Hepatic stellate cell (primary cell): ENCODE data around the gene NXPE1.

ENCODE experiments used
- DNase-seq: peaks from one replicate; pipeline ENCODE4 v3.0.0; 2011; ENCODE audit warnings: low spot score

NXPE1 gene

DNA sequence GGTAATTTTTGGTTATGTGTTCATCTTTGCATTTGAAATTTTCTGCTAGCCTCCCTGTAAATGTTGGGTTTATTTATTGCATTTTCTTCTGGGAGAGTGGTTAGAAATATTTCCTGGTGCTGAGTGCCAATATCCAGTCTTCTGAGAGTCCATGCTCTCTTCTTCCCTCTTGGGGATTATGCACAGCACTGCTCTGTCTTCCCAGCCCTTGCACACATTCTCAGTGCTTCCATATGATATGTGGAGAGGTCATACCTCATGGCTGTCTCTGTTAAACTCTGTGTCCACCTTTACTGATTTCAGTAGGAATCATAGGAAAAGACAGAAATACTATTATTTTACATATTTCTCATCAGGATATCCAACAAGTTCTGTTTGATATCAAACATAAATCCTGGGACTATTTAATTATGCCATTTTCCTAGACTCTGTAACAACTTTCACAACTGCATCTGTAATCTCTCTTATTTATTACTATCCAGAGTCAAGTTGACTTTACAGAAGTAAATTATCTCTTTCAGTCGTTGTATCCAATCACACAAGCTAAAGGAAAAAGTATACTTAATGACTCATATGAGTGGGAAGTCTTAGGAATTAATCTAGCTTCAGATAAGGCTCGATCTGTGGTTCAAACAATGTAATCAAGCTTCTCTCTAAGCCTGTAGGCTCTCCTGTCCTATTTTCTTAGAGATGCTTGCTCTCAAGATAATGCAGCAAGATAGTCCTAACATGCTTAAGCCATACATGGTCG is 2.7 kb upstream of the NXPE1 start:
- DNase-seq: no peak

DNA sequence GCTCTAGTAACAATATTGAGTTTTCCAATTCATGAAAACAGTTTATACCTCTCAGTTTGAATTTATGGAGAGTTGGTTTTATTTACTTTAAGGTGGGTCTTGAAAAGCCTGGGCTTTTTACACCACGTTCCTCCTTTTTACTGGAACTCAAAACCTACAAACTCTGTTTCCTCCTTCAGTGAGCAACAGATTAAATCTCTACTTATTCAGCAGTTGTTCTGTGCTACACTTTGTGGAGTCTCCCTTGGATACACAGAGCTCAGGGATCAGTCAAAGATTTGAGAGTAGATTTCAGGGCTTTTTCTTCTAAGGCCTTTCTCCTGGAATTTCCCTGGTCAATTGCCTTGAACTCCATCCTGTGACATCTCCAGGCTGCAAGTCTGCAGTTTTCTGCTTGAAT is 3.5 kb downstream of the NXPE1 start:
- DNase-seq: no peak

DNA sequence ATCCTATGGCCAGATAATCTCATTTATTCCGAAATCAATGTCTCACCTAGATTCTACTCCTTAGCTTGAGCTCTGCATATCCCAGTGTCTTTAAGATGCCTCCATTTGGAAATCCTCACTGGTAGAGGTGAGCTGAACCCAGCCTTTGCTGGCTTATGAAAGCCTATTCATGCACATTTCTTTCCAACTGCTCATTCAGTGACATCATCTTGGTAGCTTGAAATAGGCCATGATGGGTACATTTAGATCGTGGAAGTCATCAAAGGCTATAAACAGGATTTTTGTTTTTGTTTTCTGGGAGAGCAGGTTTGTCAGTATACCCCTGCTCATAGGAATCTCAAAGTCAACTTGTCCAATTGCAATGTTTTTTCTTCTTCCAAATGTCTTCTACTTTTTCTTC is 6.0 kb downstream of the NXPE1 start:
- no peak for DNase-seq

DNA sequence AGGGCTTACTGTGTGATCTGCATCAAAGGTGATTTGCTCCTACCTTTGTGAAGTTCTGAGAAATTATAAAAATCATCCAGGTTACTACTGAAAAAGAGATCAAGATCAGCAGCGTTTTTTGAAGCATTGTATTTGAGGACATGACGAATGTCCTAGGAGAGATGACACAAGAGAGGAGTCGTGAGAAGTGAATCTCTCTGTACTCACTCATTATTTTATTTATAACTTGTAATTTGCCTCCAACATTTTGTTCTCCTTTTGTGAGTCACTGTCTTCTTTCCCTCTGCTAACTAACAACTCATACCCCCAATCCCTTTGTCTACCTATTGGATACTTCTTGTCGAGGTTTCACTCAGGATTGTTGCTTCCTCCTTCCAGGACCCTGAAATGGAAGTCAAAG is 8.6 kb downstream of the NXPE1 start:
- DNase-seq: no peak

DNA sequence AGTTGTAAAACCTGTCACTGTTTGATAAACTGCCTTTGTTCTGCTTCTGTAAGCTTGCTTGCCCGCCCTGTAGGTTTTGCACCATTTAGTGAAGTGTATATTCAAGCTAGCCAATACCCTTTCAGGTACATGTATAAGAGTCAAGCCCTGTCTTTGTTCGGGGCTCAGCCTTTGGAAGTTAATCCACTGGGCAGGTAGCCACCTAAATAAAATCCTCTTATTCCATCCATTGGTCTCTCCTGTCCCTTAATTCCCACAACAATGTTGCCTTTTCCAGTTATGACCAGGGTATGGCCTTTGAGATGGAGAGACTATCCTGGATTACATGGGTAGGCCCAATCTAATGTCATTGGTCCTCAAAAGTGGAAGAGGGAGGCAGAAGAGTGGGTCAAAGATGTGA is 34.0 kb downstream of the NXPE1 start:
- no peak for DNase-seq

DNA sequence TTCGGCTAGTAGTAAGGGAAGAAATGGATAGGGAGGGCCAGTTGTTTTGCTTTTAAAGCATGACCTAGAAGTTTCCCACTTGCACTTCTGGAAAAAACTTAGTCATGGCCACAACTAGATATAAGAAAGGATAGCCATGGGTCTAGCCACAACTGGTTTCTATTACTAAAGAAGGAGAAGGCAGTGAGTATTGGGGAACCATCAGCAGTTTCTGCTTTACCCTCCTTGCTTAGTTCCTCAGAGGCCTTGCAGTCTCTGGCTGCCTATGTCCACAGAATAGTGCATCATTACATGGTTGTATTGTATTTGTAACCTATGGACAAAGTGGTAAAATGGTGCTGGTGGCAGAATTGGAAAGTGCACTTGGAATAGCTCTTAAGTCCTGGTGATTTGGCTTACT is 35.6 kb downstream of the NXPE1 start:
- no peak for DNase-seq

DNA sequence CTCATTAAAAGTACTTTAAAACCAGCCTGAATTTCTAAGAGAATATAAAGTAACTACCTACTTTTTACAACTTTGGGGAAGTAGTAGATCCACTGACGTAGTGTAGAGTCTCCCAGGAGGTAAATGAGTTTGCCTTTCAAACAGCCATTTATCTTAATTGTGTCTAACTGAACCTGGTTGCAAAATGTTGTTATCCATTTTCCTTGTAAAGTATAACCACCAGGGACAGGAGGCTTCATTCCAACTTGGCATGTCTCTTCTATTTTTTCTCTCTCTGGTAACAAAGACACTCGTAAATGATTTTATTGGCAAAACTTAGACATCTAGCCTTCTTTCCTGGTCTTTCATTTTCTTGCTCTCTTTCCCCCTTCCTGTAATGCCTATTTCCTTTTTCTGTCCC is 36.9 kb downstream of the NXPE1 start:
- no peak for DNase-seq

DNA sequence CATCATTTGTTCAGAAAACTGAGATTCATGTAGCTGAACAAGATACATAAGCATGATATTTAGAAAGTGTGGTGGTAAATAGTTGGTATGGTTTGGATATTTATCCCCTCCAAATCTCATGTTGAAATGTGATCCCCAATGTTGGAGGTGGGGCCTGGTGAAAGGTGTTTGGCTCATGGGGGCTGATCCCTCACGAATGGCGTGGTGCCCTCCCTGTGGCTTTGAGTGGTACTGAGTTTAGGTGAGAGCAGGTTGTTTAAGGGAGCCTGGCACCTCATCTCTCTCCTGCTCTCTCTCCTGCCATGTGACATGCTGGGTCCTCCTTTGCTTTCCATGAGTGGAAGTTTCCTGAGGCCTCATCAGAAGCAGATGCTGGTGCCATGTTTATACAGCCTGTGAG is 48.1 kb downstream of the NXPE1 start:
- no peak for DNase-seq

DNA sequence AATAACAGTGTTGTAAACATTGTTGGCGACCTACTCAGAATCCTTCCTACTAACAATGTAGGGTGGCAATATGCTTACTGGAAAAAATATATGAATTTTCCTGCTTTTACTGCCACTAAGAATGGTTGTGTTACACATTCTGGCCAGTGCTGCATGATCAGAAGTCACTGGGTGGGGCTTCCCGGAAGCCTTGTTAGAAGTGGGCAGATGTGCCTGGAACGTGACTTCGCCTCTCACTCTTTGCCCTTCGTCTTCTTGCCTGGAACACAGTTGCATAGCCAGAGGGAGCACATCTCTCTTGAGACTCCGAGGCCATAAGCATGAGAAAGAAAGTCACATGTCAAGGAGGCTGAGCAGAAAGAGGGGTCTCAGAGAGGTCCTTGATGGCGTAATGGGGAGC is 48.6 kb downstream of the NXPE1 start:
- DNase-seq: no peak

DNA sequence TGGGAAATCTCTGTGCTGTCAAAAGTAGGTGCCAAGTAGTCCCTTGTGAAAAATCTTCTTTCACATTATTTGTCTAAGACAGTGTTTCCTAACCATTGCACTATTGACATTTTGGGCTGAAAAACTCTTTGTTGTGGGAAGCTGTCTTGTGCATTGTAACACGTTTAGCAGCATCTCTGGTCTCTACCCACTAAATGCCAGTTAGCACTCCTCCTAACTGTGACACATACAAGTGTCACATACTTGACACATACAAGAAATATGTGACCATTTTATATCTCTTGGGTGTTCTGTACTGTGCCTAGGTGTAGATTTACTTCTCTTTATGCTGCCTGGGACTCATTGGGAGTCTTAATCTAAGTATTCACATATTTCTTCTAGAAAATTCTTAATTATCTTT is 57.8 kb downstream of the NXPE1 start:
- no peak for DNase-seq

DNA sequence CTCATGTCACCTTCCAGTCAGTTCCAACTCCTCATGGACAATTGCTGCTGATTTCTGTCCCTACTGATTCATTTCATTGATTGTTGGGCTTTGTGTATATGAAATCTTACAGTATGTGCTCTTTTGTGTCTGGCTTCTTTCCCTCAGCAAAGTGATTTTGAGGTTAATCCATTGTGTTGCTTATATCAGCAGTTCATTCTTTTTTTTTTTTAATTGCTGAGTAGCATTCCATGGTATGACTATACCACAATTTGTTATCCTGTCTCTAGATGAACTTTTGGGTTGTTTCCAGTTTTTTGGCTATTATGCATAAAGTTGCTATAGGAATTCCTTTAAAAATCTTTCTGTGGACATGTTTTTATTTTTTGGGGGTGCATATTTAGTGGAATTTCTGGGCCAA is 59.9 kb downstream of the NXPE1 start:
- no peak for DNase-seq

DNA sequence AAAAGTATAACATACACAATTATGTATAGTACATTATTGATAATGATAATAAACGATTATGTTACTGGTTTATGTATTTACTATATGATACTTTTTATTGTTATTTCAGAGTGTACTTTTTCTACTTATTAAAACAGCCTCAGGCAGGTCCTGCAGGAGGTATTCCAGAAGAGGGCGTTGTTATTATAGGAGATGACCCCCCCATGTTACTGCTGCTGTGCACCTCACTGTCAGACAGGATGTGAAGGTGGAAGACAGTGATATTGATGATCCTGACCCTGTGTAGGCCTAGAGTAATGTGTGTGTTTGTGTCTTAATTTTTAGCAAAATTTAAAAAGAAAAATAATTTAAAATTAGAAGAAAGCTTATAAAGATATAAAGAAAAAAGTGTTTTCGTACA is 62.8 kb downstream of the NXPE1 start:
- DNase-seq: no peak

DNA sequence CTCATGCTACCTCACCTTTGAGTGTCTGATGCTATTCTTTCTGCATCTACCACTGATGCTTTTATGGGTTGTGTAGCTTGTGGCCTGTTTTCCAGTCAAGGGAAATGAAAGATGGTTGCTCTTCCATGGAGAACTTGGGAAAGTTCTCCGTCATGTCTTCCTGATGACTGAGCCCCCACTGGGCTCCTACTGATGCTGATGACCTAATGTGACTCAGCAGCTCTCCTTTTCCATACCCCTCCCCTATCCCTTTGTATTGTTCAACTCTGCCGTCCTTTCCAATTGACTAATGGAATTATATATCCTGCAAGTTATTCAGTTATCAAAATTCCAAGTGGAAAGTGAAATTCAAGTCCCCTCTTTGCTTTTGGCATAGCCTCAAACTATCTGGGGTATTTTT is 75.8 kb downstream of the NXPE1 start:
- DNase-seq: no peak

DNA sequence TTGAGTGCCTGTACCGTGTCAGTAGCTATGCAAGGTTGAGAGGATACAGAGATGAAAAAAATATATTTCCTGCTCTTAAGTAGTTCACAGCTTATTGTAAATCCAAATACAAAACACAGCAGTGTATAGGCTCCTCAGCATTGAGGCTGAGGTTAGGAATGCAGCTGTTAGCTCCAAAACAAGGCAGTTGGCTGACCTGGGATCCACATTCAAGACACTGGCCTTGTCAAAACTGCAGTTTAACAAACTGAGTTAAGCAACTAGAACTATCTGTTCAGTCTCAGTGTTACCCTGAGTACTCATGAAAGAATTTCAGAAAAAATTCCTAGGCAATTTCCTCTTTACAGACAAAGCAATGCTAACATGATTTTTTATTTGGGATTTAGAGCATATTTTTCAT is 77.6 kb downstream of the NXPE1 start:
- no peak for DNase-seq

DNA sequence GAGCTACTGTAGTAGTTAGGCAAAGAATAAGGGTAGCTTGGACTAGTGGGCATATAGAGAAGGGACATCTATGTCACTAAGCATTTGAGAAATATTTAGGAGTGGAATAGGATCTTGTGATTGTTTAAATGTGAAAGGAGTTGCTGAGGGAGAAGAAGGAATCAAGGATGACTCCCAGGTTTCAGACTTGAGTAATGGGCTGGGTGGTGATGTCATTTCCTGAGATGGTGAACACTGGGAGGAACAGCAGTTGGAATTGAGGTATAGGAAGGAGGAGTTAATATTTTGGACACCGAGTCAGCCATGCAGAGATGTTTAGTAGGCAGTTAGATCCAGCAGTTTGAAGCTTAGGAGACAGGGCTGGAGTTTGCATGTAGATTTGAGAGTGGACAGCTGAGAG is 80.3 kb downstream of the NXPE1 start:
- DNase-seq: no peak

DNA sequence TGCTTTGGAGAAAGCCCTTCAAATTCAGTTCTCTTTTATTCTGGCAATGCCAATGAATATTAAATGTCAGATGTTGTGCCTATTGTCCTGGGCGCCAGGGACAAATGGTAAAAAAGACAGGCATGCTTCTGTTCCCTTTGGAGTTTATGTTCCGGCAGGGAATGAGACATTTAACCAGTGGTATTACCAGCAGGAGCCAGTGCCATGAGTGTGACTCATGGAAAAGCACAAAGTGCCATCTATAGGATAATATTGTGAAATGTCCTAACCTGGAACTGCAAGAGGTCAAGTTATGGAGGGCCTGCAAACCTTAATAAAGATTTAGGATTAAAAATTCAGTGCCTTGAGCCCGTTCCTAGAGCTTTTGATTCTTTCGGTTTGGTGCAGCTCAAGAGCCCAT is 80.9 kb downstream of the NXPE1 start:
- no peak for DNase-seq

DNA sequence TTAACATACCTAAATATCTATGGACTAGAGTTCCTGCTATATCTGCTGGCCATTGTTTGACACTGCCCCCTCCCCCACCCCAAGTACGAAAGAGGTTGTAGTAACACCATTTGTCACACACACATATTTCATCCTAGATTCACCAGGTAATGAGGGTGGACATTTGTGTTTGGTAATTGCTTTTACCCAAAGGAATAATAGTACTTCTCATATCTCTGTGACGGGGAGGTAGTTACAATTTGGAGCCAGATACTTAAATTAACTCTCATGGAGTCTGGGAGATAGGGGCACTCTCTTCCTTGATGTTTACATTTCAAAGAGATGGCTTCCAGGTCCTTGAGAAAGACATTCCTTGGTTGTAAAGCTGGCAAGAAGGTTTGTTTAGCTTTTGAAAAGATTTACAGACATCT is 81.7 kb downstream of the NXPE1 start:
- no peak for DNase-seq

DNA sequence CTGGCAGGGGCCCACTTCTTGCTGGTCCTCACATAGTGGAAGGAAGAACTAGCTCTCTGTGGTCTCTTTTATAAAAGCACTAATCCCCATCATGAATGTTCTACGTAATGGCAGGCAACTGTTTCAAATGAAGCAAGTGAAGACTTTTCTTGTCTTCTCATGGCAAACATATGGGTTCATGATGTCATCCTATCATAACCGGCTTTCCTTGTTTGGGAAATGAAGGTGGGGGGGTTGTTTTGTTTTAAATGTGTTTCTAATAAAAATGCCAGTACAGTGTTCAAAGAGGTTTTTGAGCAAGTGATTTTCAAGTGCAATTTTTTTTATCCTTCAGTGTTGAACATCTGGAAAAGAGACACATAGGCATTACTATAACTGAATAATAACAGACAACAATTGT is 87.0 kb downstream of the NXPE1 start:
- no peak for DNase-seq
